Activated naive CD4-positive, alpha-beta T cell treated with anti-CD3 and anti-CD28 coated beads, Interleukin-2, amount 50 U/mL, for 72 hours (primary cell): ENCODE data around the gene GINS2. TPM values are rescaled to one million over a fixed set of nuclear protein-coding genes. Genes with fewer than 3 reads are reported as not detected.
A peak's percentile ranks its signal among the peaks of the same experiment; 100 is the strongest.

Source experiments
- ATAC-seq, 2 donors: fragments of 150-1000 bp; cut with Tn5 transposase; 2 replicates each; pipeline ENCODE4 v1.10.0; 2021; ENCODE audit warnings: mild to moderate bottlenecking in 2 of 2, moderate library complexity in 2 of 2
- DNase-seq, 2 donors: peaks; one replicate each; pipeline ENCODE4 v3.0.0; 2021 to 2022; ENCODE audit warnings: low spot score in 2 of 2
- H3K27ac Mint-ChIP-seq, 2 donors: one replicate each; pipeline ENCODE4 v1.8.0; 2022; ENCODE audit warnings: mild to moderate bottlenecking in 2 of 2, mixed read lengths in 2 of 2
- H3K36me3 Mint-ChIP-seq, 2 donors: one replicate each; pipeline ENCODE4 v1.8.0; 2022; ENCODE audit warnings: mixed read lengths in 2 of 2
- H3K9me3 Mint-ChIP-seq, 2 donors: one replicate each; pipeline ENCODE4 v1.8.0; 2022; ENCODE audit warnings: mixed read lengths in 2 of 2
- total RNA-seq, 2 donors: library from RNA; stranded (reverse); gene quantifications; one replicate each; pipeline ENCODE4 v1.2.3, GENCODE V29; 2022

Gene GINS2
- total RNA-seq, 2 donors from 2014 or later, result 42.3 to 73.6 TPM

DNA sequence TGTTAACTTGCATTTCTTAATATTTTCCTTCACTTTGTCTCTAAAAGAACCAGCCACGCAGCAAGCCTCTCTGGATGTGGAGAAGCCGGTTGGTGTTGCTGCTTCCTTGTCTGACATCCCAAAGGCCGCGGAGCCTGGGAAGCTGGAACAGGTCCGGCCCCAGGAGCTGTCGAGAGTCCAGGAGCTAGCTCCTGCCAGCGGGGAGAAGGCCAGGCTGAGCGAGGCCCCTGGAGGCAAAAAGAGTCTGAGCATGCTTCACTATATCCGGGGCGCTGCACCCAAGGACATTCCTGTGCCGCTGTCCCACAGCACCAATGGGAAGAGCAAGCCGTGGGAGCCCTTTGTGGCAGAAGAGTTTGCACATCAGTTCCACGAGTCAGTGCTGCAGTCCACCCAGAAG, 22.8 kb downstream of the GINS2 start:
- H3K36me3 Mint-ChIP-seq, result peaks cover 9 to 15% of the 10 kb centered on the region in 2 donors
- DNase-seq (no peak), ATAC-seq (no peak)
- peak overlapping the region in 1 of 2 donors; percentile 65 for H3K27ac Mint-ChIP-seq
- no peaks in the 10 kb centered on the region for H3K9me3 Mint-ChIP-seq

DNA sequence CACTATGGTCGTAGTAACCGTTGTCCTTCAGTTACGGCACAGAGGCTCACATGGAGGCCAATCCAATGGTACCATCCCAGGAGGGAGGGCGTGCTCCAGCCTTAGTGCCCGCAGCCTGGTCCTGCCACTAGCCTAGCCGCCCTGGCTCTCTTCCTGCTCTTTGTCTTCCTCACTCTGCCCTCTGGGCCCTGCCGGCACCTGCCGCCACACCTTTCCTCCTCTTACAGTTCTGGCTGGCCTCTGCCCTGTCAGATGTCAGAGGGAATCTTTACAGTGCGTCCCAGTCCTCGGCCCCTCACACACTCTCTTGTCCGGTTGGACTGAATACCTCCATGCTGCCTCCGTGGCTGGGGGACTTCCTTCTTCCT, 23.4 kb downstream of the GINS2 start:
- H3K36me3 Mint-ChIP-seq, result peaks cover 9 to 10% of the 10 kb centered on the region in 2 donors
- DNase-seq, result no peak
- peak overlapping the region in 1 of 2 donors; percentile 93 for H3K27ac Mint-ChIP-seq
- no peak for ATAC-seq
- no peaks in the 10 kb centered on the region for H3K9me3 Mint-ChIP-seq

DNA sequence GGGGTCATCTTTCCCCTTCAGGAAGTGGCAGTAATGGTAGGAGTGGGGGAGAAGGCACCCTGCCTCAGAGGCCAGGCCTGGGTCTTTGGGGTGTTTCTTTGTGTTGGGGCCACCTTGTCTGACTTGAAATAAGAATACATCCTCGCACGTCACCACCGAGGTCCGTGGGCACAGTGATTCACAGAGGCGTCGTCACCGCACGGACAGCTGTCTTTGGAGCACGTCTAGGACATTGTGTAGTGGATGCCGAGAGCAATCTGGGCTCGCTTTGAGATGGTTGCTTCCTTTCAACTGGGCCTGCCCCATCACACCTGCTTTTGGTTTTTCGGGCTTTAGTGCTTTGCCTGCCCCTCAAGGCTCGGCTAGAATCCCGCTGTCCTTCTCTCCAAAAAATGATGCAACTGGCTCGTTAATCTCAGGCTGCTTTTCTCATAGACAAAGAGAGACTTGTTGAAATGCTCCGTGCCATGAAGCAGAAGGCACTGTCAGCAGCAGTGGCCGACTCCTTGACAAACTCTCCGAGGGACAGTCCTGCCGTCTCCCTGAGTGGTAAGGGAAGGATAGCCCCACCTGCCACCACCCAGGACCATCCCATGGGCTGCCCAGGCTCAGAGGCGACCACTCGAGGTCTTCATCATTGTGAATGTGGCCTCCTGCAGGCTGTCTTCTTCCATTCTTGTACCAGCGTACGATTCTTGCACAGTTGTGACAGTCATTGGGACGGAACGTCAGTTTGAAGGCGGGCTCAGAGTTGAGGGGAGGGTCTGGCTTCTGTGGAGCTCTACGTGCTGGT, 24.0 kb downstream of the GINS2 start:
- DNase-seq, result no peak
- peaks cover 9% of the 10 kb centered on the region in 2 donors for H3K36me3 Mint-ChIP-seq
- ATAC-seq, result no peak
- H3K27ac Mint-ChIP-seq, result peak overlapping the region in 1 of 2 donors; percentile 29
- no peaks in the 10 kb centered on the region for H3K9me3 Mint-ChIP-seq

GRCh38 chr16:85663891-85664321, 24.8 kb downstream of the GINS2 start:
- H3K27ac Mint-ChIP-seq, result no peak overlapping the region
- no peak for ATAC-seq
- DNase-seq, result no peak
- peaks cover 9% of the 10 kb centered on the region in 2 donors for H3K36me3 Mint-ChIP-seq
- H3K9me3 Mint-ChIP-seq, result no peaks in the 10 kb centered on the region

GRCh38 chr16:85662976-85663830, 25.6 kb downstream of the GINS2 start:
- ATAC-seq, result no peak
- peak overlapping the region in 1 of 2 donors; percentile 68 for H3K27ac Mint-ChIP-seq
- DNase-seq, result no peak
- H3K36me3 Mint-ChIP-seq, result peaks cover 9% of the 10 kb centered on the region in 2 donors
- H3K9me3 Mint-ChIP-seq, result no peaks in the 10 kb centered on the region

DNA sequence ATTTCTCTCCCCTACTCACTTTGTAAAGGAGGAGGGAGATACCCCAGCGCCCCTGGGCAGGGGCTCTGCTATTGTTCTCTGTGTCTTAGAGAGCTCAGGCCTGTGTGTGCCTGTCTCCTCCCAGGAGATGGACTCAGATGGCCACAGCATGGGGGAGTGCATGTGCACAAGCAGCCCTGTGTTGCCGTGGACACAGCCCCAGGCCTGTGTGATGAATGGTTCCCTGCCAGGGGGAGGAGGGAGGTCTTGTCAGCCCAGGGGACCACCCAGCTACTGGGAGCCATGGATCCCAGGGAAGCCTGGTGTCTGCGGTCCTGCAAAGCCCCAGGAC, 26.3 kb downstream of the GINS2 start:
- H3K36me3 Mint-ChIP-seq, result peaks cover 9% of the 10 kb centered on the region in 2 donors
- ATAC-seq (no peak), DNase-seq (no peak)
- no peaks in the 10 kb centered on the region for H3K9me3 Mint-ChIP-seq
- H3K27ac Mint-ChIP-seq, result no peak overlapping the region

DNA sequence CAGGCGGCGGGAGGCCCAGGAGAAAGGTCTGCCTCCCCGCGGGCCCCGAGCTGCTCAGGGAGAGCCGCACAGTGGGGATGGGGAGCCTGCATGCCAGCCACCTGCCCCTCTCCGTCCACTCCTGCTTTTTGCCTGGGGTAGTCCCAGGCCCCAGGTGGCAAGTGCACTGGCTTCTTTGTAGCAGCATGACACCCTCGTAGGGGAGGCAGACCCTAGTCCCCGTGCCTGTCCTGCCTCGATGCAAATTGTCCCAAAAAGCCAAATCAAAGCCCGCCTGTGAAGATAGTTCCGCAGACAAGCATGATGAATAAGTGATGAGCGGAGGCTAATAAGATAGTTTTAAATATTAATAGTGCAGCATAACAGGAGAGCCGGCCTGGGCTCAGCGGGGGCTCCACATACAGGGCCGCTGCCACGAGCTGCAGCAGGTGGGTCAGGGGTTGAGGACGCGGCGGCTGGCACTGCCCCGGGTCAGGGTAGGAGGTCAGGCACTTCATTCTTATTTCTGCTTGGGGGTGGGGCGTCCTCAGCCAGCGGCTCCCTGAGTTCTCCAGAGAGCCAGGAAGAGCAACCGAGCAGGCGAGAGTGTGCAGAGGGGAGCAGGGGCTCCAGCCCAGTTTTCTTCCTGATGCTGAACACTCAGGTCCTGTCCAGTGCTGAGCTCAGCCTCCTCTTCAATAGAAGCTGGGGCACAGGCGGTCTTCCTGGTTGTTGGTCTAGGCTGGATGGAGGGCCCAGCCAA, 26.8 kb downstream of the GINS2 start:
- peaks cover 9% of the 10 kb centered on the region in 2 donors for H3K36me3 Mint-ChIP-seq
- DNase-seq (no peak), ATAC-seq (no peak)
- H3K9me3 Mint-ChIP-seq, result no peaks in the 10 kb centered on the region
- peak overlapping the region in 1 of 2 donors; percentile 29 for H3K27ac Mint-ChIP-seq

- no peak for DNase-seq
- no peaks in the 10 kb centered on the region for H3K9me3 Mint-ChIP-seq
- H3K27ac Mint-ChIP-seq, result peak overlapping the region in 1 of 2 donors; percentile 31
- H3K36me3 Mint-ChIP-seq, result peaks cover 5 to 6% of the 10 kb centered on the region in 2 donors
- ATAC-seq, result no peak
Observed at GRCh38 chr16:85660843-85661739, 27.7 kb downstream of the GINS2 start.

- peak overlapping the region; percentile 8 to 73 for H3K27ac Mint-ChIP-seq
- H3K9me3 Mint-ChIP-seq, result no peaks in the 10 kb centered on the region
- peak; percentile 67 to 70 for ATAC-seq
- DNase-seq, result peak in 1 of 2 donors; percentile 82
- no peaks in the 10 kb centered on the region for H3K36me3 Mint-ChIP-seq
Observed at GRCh38 chr16:85659805-85660511, 28.8 kb downstream of the GINS2 start.

GRCh38 chr16:85659336-85659735, 29.4 kb downstream of the GINS2 start:
- no peak for ATAC-seq
- Mint-ChIP-seq H3K9me3 (no peaks in the 10 kb centered on the region), H3K36me3 (no peaks in the 10 kb centered on the region), H3K27ac (peak overlapping the region in 1 of 2 donors; percentile 73)
- DNase-seq, result no peak

- ATAC-seq (no peak), DNase-seq (no peak)
- H3K36me3 Mint-ChIP-seq, result no peaks in the 10 kb centered on the region
- H3K9me3 Mint-ChIP-seq, result no peaks in the 10 kb centered on the region
- no peak overlapping the region for H3K27ac Mint-ChIP-seq
Observed at GRCh38 chr16:85658504-85659326, 30.0 kb downstream of the GINS2 start.

GRCh38 chr16:85657996-85658395, 30.8 kb downstream of the GINS2 start:
- H3K27ac Mint-ChIP-seq, result no peak overlapping the region

GRCh38 chr16:85657267-85657650, 31.5 kb downstream of the GINS2 start:
- no peak for ATAC-seq
- Mint-ChIP-seq H3K36me3 (no peaks in the 10 kb centered on the region), H3K27ac (no peak overlapping the region), H3K9me3 (no peaks in the 10 kb centered on the region)
- DNase-seq, result no peak

More at GRCh38 chr16:85657996-85658395, 30.8 kb downstream of the GINS2 start:
- H3K9me3 Mint-ChIP-seq, result no peaks in the 10 kb centered on the region
- H3K36me3 Mint-ChIP-seq, result no peaks in the 10 kb centered on the region
- ATAC-seq (no peak), DNase-seq (no peak)

GRCh38 chr16:85656351-85657266, 32.1 kb downstream of the GINS2 start:
- H3K27ac Mint-ChIP-seq, result no peak overlapping the region
- no peaks in the 10 kb centered on the region for H3K9me3 Mint-ChIP-seq
- ATAC-seq (no peak), DNase-seq (no peak)
- H3K36me3 Mint-ChIP-seq, result no peaks in the 10 kb centered on the region
